ENCODE results near the gene FAM13A.

FAM13A gene

GRCh38 chr4:88802585-88803286, 254.2 kb downstream of the FAM13A start:
- H3K4me3 ChIP-seq (ENCODE audit: severe bottlenecking): no peak overlapping the region
- no peak for ATAC-seq (ENCODE audit: low read depth)
- no peak overlapping the region for H3K27ac ChIP-seq (ENCODE audit: poor library complexity, severe bottlenecking)
- no peak for DNase-seq (ENCODE audit: low spot score)
- H3K4me1 ChIP-seq (ENCODE audit: insufficient read depth, poor library complexity, severe bottlenecking): peaks cover 13% of the 10 kb centered on the region
- no peaks in the 10 kb centered on the region for H3K36me3 ChIP-seq (ENCODE audit: low read depth)
- TF ChIP-seq CTCF (IDR thresholded peaks at IDR 0.05; ENCODE audit: poor library complexity, severe bottlenecking): no peak
- no peaks in the 10 kb centered on the region for H3K27me3 ChIP-seq (ENCODE audit: insufficient read depth, poor library complexity, severe bottlenecking)
- no peaks in the 10 kb centered on the region for H3K9me3 ChIP-seq (ENCODE audit: severe bottlenecking)

GRCh38 chr4:88802138-88802537, 254.8 kb downstream of the FAM13A start:
- no peak for DNase-seq (ENCODE audit: low spot score)
- no peak overlapping the region for H3K27ac ChIP-seq (ENCODE audit: poor library complexity, severe bottlenecking)

DNA sequence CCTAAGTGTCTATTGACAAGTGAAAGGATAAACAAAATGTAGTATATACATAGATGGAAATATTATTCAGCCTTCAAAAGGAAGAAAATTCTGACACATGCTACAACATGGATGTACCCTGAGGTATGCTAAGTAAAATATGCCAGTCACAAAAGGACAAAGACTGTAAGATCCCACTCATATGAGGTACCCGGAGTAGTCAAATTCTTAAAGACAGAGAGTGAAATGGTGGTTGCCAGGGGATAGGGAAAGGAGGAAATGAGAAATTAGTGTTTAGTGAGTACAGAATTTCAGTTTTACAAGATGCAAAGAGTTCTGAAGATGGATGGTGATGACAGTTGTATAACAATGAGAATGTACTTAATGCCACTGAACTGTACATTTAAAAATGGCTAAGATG, 257.1 kb downstream of the FAM13A start:
- DNase-seq (ENCODE audit: low spot score): no peak
- Histone ChIP-seq H3K27ac (ENCODE audit: poor library complexity, severe bottlenecking) (no peak overlapping the region), H3K36me3 (ENCODE audit: low read depth) (no peaks in the 10 kb centered on the region), H3K9me3 (ENCODE audit: severe bottlenecking) (no peaks in the 10 kb centered on the region), H3K4me3 (ENCODE audit: severe bottlenecking) (no peak overlapping the region), H3K27me3 (ENCODE audit: insufficient read depth, poor library complexity, severe bottlenecking) (no peaks in the 10 kb centered on the region), H3K4me1 (ENCODE audit: insufficient read depth, poor library complexity, severe bottlenecking) (peaks cover 8% of the 10 kb centered on the region)
- no peak for ATAC-seq (ENCODE audit: low read depth)
- TF ChIP-seq CTCF (IDR thresholded peaks at IDR 0.05; ENCODE audit: poor library complexity, severe bottlenecking): no peak

More at GRCh38 chr4:88802138-88802537, 254.8 kb downstream of the FAM13A start:
- peaks cover 8% of the 10 kb centered on the region for H3K4me1 ChIP-seq (ENCODE audit: insufficient read depth, poor library complexity, severe bottlenecking)
- H3K9me3 ChIP-seq (ENCODE audit: severe bottlenecking): no peaks in the 10 kb centered on the region
- TF ChIP-seq CTCF (IDR thresholded peaks at IDR 0.05; ENCODE audit: poor library complexity, severe bottlenecking): peak; percentile 15
- H3K4me3 ChIP-seq (ENCODE audit: severe bottlenecking): no peak overlapping the region
- no peak for ATAC-seq (ENCODE audit: low read depth)
- no peaks in the 10 kb centered on the region for H3K36me3 ChIP-seq (ENCODE audit: low read depth)
- H3K27me3 ChIP-seq (ENCODE audit: insufficient read depth, poor library complexity, severe bottlenecking): no peaks in the 10 kb centered on the region

DNA sequence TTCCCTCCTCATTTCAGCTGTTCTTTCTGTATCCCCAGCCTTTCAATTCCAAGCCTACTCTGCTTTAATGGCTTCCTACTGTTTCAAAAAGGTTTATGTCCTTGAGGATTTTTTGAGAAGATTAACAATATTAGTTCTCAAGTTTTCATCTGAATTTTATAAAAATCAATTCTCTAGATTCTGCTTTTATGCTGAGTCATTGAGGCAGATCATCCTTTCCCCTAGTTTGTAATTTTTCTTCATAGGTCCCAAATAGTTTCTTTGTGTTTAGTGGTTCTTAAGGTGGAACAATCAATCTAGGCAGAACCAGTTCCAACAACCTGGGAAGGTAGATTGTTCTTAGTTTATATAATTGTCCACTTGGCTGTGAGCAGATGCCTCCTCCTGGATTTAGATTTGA, 259.3 kb downstream of the FAM13A start:
- H3K27me3 ChIP-seq (ENCODE audit: insufficient read depth, poor library complexity, severe bottlenecking): no peaks in the 10 kb centered on the region

More for the DNA sequence above, 259.3 kb downstream of the FAM13A start:
- TF ChIP-seq CTCF (IDR thresholded peaks at IDR 0.05; ENCODE audit: poor library complexity, severe bottlenecking): no peak
- Histone ChIP-seq H3K9me3 (ENCODE audit: severe bottlenecking) (no peaks in the 10 kb centered on the region), H3K4me1 (ENCODE audit: insufficient read depth, poor library complexity, severe bottlenecking) (peaks cover 5% of the 10 kb centered on the region), H3K27ac (ENCODE audit: poor library complexity, severe bottlenecking) (no peak overlapping the region), H3K36me3 (ENCODE audit: low read depth) (no peaks in the 10 kb centered on the region), H3K4me3 (ENCODE audit: severe bottlenecking) (no peak overlapping the region)
- ATAC-seq (ENCODE audit: low read depth): no peak
- no peak for DNase-seq (ENCODE audit: low spot score)
